OCI-LY1 (cell line): ENCODE measurements around the gene ZNF608.

Experiments
- H2AFZ ChIP-seq: fragments of 200-600 bp; sonication (generic), shearing (Covaris generic); 2 replicates; pipeline ENCODE4 v1.6.0; 2014; ENCODE audit warnings: antibody characterized with exemption, mild to moderate bottlenecking, low read length
- H3F3A ChIP-seq: fragments of 200-600 bp; sonication (generic), shearing (Covaris generic); 2 replicates; pipeline ENCODE4 v1.6.0; 2014; ENCODE audit warnings: mild to moderate bottlenecking, antibody characterized with exemption, low read length, moderate library complexity; ENCODE audit not compliant: insufficient read depth
- H3K27ac ChIP-seq: fragments of 200-600 bp; sonication (generic); 2 replicates; pipeline ENCODE4 v1.5.1; 2014; ENCODE audit warnings: low read length, mixed run types, mild to moderate bottlenecking, low read depth; ENCODE audit not compliant: poor library complexity, severe bottlenecking
- H3K27me3 ChIP-seq: fragments of 200-600 bp; sonication (generic); 2 replicates; pipeline ENCODE4 v1.6.0; 2014; ENCODE audit warnings: antibody characterized with exemption, mild to moderate bottlenecking, low read length, moderate library complexity; ENCODE audit not compliant: insufficient read depth
- H3K36me3 ChIP-seq: fragments of 200-600 bp; sonication (generic); 2 replicates; pipeline ENCODE4 v1.6.1; 2014; ENCODE audit warnings: mild to moderate bottlenecking, antibody characterized with exemption, low read length, moderate library complexity, mixed read lengths; ENCODE audit not compliant: insufficient read depth
- H3K4me1 ChIP-seq: fragments of 200-600 bp; sonication (generic); 2 replicates; pipeline ENCODE4 v1.5.1; 2014; ENCODE audit warnings: mild to moderate bottlenecking, low read length, moderate library complexity; ENCODE audit not compliant: insufficient read depth, severe bottlenecking
- H3K4me2 ChIP-seq: fragments of 200-600 bp; sonication (generic), shearing (Covaris generic); 2 replicates; pipeline ENCODE4 v1.6.1; 2014; ENCODE audit warnings: low read length
- H3K4me3 ChIP-seq: fragments of 200-600 bp; sonication (generic); 2 replicates; pipeline ENCODE4 v1.5.1; 2014; ENCODE audit warnings: low read length, low read depth, mild to moderate bottlenecking, mixed read lengths; ENCODE audit not compliant: poor library complexity, severe bottlenecking
- H3K79me2 ChIP-seq: fragments of 200-600 bp; shearing (Covaris generic); 2 replicates; pipeline ENCODE4 v1.6.1; 2016; ENCODE audit warnings: mixed run types, low read length, mixed read lengths; ENCODE audit not compliant: insufficient read depth
- H3K9ac ChIP-seq: fragments of 200-600 bp; sonication (generic), shearing (Covaris generic); 2 replicates; pipeline ENCODE4 v1.6.1; 2014; ENCODE audit warnings: mild to moderate bottlenecking, low read length, mixed read lengths
- H3K9me2 ChIP-seq: fragments of 200-600 bp; sonication (generic), shearing (Covaris generic); 2 replicates; pipeline ENCODE4 v1.6.1; 2014; ENCODE audit warnings: low read depth, mild to moderate bottlenecking, low read length, mixed read lengths
- H3K9me3 ChIP-seq: fragments of 200-600 bp; shearing (Covaris generic); 2 replicates; pipeline ENCODE4 v1.6.1; 2014; ENCODE audit warnings: low read length, mixed read lengths
- H4K20me1 ChIP-seq: fragments of 200-600 bp; sonication (generic), shearing (Covaris generic); 2 replicates; pipeline ENCODE4 v1.6.0; 2016; ENCODE audit warnings: mild to moderate bottlenecking, low read length; ENCODE audit not compliant: insufficient read depth
- EZH2 ChIP-seq: fragments of 200-600 bp; sonication (generic), shearing (Covaris generic); IDR thresholded peaks from 2 replicates; pipeline ENCODE4 v1.8.0; 2017; ENCODE audit warnings: borderline replicate concordance, mixed run types, mild to moderate bottlenecking, antibody characterized with exemption, low read length, moderate library complexity, mixed read lengths
- TF ChIP-seq, protein P1 (sequence below): fragments of 200-600 bp; sonication (generic), shearing (Covaris generic); IDR thresholded peaks from 2 replicates; pipeline ENCODE4 v1.5.1; 2017; ENCODE audit warnings: mild to moderate bottlenecking, antibody characterized with exemption, low read length, moderate library complexity, mixed read lengths

The ZNF608 gene

GRCh38 chr5:124730381-124730780 lies 16.1 kb downstream of the ZNF608 start:
- no peak overlapping the region for H2AFZ ChIP-seq
- H3K27ac ChIP-seq: peak overlapping the region; percentile 99
- H3K36me3 ChIP-seq: no peaks in the 10 kb centered on the region
- no peaks in the 10 kb centered on the region for H3F3A ChIP-seq
- peaks cover 95% of the 10 kb centered on the region for H3K79me2 ChIP-seq
- H3K27me3 ChIP-seq: no peaks in the 10 kb centered on the region
- H3K4me1 ChIP-seq: peaks cover 100% of the 10 kb centered on the region
- TF ChIP-seq, protein P1, sequence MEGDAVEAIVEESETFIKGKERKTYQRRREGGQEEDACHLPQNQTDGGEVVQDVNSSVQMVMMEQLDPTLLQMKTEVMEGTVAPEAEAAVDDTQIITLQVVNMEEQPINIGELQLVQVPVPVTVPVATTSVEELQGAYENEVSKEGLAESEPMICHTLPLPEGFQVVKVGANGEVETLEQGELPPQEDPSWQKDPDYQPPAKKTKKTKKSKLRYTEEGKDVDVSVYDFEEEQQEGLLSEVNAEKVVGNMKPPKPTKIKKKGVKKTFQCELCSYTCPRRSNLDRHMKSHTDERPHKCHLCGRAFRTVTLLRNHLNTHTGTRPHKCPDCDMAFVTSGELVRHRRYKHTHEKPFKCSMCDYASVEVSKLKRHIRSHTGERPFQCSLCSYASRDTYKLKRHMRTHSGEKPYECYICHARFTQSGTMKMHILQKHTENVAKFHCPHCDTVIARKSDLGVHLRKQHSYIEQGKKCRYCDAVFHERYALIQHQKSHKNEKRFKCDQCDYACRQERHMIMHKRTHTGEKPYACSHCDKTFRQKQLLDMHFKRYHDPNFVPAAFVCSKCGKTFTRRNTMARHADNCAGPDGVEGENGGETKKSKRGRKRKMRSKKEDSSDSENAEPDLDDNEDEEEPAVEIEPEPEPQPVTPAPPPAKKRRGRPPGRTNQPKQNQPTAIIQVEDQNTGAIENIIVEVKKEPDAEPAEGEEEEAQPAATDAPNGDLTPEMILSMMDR: no peak
- no peak for TF ChIP-seq EZH2
- H3K9ac ChIP-seq: peak overlapping the region; percentile 59
- H3K4me2 ChIP-seq: peak overlapping the region; percentile 71
- H3K9me3 ChIP-seq: no peaks in the 10 kb centered on the region
- H3K4me3 ChIP-seq: peak overlapping the region; percentile 58
- no peaks in the 10 kb centered on the region for H4K20me1 ChIP-seq
- H3K9me2 ChIP-seq: no peaks in the 10 kb centered on the region

GRCh38 chr5:124729720-124730359 lies 16.6 kb downstream of the ZNF608 start:
- Histone ChIP-seq H3K27ac (peak overlapping the region; percentile 99), H3F3A (no peaks in the 10 kb centered on the region), H3K79me2 (peaks cover 95% of the 10 kb centered on the region), H3K4me1 (peaks cover 100% of the 10 kb centered on the region), H3K36me3 (no peaks in the 10 kb centered on the region), H3K9me3 (no peaks in the 10 kb centered on the region), H2AFZ (no peak overlapping the region), H3K4me3 (peak overlapping the region; percentile 58), H3K4me2 (peak overlapping the region; percentile 71), H3K9me2 (no peaks in the 10 kb centered on the region), H3K27me3 (no peaks in the 10 kb centered on the region), H3K9ac (peak overlapping the region; percentile 59), H4K20me1 (no peaks in the 10 kb centered on the region)
- TF ChIP-seq, protein P1: no peak
- TF ChIP-seq EZH2: no peak

- H3F3A ChIP-seq: no peaks in the 10 kb centered on the region
- TF ChIP-seq, protein P1: no peak
- TF ChIP-seq EZH2: no peak
- peak overlapping the region; percentile 99 for H3K27ac ChIP-seq
- peak overlapping the region; percentile 59; the same call in 1 of the 2 replicates for H3K9ac ChIP-seq
- H3K9me2 ChIP-seq: no peaks in the 10 kb centered on the region
- H3K9me3 ChIP-seq: no peaks in the 10 kb centered on the region
- no peaks in the 10 kb centered on the region for H3K27me3 ChIP-seq
- H3K36me3 ChIP-seq: no peaks in the 10 kb centered on the region
- peak overlapping the region; percentile 71 for H3K4me2 ChIP-seq
- H2AFZ ChIP-seq: no peak overlapping the region
- peak overlapping the region; percentile 58 for H3K4me3 ChIP-seq
- H4K20me1 ChIP-seq: no peaks in the 10 kb centered on the region
- H3K79me2 ChIP-seq: peaks cover 95% of the 10 kb centered on the region
- H3K4me1 ChIP-seq: peaks cover 100% of the 10 kb centered on the region
Measured at GRCh38 chr5:124728968-124729332, 17.5 kb downstream of the ZNF608 start.
